Esophagus squamous epithelium (tissue), 5 donors: ENCODE measurements around the gene HIF1AN. TPM values are rescaled to one million over a fixed set of nuclear protein-coding genes. Genes with fewer than 3 reads are reported as not detected.

Experiments used
- DNase-seq: peaks from one replicate; lab custom pipeline; 2025; lab: John Stamatoyannopoulos, UW
- H3K27ac ChIP-seq, 4 donors: fragments of 200-600 bp; sonication (generic); one replicate each; pipeline ENCODE4 v1.5.1; 2016 to 2019; ENCODE audit warnings: mild to moderate bottlenecking in 1 of 4
- H3K27me3 ChIP-seq, 4 donors: fragments of 200-600 bp; sonication (generic); 1 replicate in 3 of 4; 2 replicates in 1 of 4; pipeline versions ENCODE4 v1.5.1 to v1.6.0; 2017 to 2021; ENCODE audit warnings: antibody characterized with exemption in 1 of 4
- H3K36me3 ChIP-seq, 3 donors: fragments of 200-600 bp; sonication (generic); one replicate each; pipeline ENCODE4 v1.5.1; 2016 to 2019
- H3K4me1 ChIP-seq, 3 donors: fragments of 200-600 bp; sonication (generic); one replicate each; pipeline ENCODE4 v1.5.1; 2017 to 2019
- H3K4me3 ChIP-seq, 4 donors: fragments of 200-600 bp; sonication (generic); 1 replicate in 3 of 4; 2 replicates in 1 of 4; pipeline ENCODE4 v1.5.1; 2016 to 2019; ENCODE audit warnings: mild to moderate bottlenecking in 2 of 4, moderate library complexity in 1 of 4
- H3K9me3 ChIP-seq, 3 donors: fragments of 200-600 bp; sonication (generic); one replicate each; pipeline ENCODE4 v1.5.1; 2016 to 2019
- CTCF ChIP-seq, 6 experiments: fragments of 450-650 bp in 4 of 6; fragments of 200-600 bp in 2 of 6; sonication (generic) in 2 of 6; IDR thresholded peaks; one replicate each; pipeline ENCODE4 v1.5.1; 2016 to 2019; ENCODE audit warnings: antibody characterized with exemption in 6 of 6, mild to moderate bottlenecking in 4 of 6, moderate library complexity in 4 of 6
- POLR2A ChIP-seq, 4 donors: fragments of 450-650 bp; IDR thresholded peaks; one replicate each; pipeline ENCODE4 v1.6.1; 2017; ENCODE audit warnings: antibody characterized with exemption in 4 of 4, mild to moderate bottlenecking in 4 of 4, moderate library complexity in 3 of 4
- WGBS, 2 donors: methylation state at CpG; one replicate each; pipeline ENCODE4 v1.1.5; 2018; 5-methylcytosine and 5-hydroxymethylcytosine counted together
- intact Hi-C: fragments of 100-400 bp; cut with DNase I; formaldehyde crosslinking; loops from one replicate; pipeline ENCODE4 v1.15.0; 2022
- total RNA-seq, 4 donors: library from RNA; depleted of rRNA; stranded (reverse); fragments of >200 nt; gene quantifications; one replicate each; pipeline ENCODE4 v1.1.0, GENCODE V29; 2016
- donor health status: DM: yes; HTN: yes; CAD: no.

The HIF1AN gene
- total RNA-seq, 4 donors from 2014 or later, result 8.6 to 13.2 (median 11.6) TPM

DNA sequence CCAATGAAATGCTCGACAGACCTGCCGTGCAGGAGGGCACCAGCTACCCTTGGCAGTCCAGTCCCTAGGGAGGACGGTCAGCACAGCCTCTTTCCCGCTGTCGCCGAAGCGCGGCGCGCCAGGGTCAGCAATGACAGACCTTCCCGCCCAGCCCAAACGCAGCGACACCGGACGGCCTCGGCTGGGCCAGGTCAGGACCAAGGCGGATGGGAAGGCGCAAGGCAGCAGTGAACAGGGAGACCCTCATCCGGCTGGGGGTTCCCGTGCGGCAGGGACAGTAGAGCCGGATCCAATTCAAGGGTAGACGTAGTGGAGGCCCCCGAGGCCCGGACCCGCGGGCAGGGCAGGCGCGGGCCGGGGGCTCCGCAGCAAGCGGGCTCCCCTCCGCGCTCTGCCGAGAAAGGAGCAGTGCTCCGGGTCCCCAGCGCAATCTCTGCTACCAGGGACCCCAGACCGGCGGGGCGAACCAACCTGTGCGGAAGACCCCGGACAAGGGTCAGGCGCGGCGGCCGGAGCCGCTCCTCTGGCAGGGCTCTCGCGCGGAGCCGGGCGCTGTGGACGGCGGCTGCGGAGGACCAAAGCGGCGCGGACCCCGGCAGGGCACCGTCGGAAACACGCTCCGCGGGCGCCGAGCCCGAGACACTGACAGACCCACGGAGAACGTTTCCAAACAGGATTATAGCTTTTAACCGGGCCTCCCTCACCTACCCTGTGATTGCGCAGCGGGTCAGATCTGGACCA is 16.3 kb upstream of the HIF1AN start, which contains the start of gene SEC31B:
Gene SEC31B, minus strand, starts transcription at position 551 of the 741 bp plus-strand sequence. CDS start 2,909 bp downstream, outside the sequence.
- Histone ChIP-seq H3K4me1 (peaks cover 6 to 16% (median 10%) of the 10 kb centered on the region in 3 donors), H3K9me3 (no peaks in the 10 kb centered on the region), H3K27me3 (peaks cover 0 to 12% (median 0%) of the 10 kb centered on the region in 4 donors), H3K27ac (no peak within 1 kb of the TSS), H3K4me3 (peak within 1 kb of the TSS; percentile 14 to 64 (median 46)), H3K36me3 (peaks cover 0 to 39% (median 5%) of the 10 kb centered on the region in 3 donors)
- no peak for DNase-seq
- WGBS, 2 donors, result 26 to 32% methylated on average over 5 to 13 of the region's 72 CpGs
- TF ChIP-seq POLR2A (IDR thresholded peaks at IDR 0.05), result no peak
- no peak for TF ChIP-seq CTCF (IDR thresholded peaks at IDR 0.05)
- intact Hi-C loops, result loop anchor here (5.0 to 10.0 kb wide), 2 partner anchors 85 to 182 kb away; no protein-coding TSS in a partner anchor

DNA sequence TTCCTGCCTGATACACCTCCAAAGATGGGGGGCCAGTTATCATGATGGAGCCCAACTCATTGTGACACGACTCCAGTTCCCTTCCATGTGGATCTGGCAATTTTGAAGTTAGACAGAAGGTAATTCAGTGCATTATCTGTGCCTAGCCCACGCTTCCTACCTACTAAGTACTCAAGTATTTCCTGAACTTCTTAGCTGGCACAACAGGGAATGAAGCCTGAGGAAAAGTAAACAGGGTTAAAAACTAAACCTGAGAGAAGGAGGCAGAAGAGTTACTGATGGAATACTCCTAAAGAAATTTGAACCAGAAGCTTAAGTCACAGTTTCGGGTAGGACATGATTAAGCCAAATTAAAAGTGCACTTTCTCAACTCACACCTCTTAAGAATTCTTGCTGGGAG is 14.9 kb upstream of the HIF1AN start:
- Histone ChIP-seq H3K27ac (no peak overlapping the region), H3K4me3 (no peak overlapping the region), H3K4me1 (peaks cover 6 to 16% (median 10%) of the 10 kb centered on the region in 3 donors), H3K9me3 (no peaks in the 10 kb centered on the region), H3K27me3 (peaks cover 0 to 12% (median 0%) of the 10 kb centered on the region in 4 donors), H3K36me3 (peaks cover 0 to 39% (median 5%) of the 10 kb centered on the region in 3 donors)
- WGBS, 2 donors, result 76 to 79% methylated on average over 3 of the region's 3 CpGs
- TF ChIP-seq POLR2A (IDR thresholded peaks at IDR 0.05) (no peak), CTCF (IDR thresholded peaks at IDR 0.05) (no peak)
- intact Hi-C loops, result no loop called here
- DNase-seq, result no peak

DNA sequence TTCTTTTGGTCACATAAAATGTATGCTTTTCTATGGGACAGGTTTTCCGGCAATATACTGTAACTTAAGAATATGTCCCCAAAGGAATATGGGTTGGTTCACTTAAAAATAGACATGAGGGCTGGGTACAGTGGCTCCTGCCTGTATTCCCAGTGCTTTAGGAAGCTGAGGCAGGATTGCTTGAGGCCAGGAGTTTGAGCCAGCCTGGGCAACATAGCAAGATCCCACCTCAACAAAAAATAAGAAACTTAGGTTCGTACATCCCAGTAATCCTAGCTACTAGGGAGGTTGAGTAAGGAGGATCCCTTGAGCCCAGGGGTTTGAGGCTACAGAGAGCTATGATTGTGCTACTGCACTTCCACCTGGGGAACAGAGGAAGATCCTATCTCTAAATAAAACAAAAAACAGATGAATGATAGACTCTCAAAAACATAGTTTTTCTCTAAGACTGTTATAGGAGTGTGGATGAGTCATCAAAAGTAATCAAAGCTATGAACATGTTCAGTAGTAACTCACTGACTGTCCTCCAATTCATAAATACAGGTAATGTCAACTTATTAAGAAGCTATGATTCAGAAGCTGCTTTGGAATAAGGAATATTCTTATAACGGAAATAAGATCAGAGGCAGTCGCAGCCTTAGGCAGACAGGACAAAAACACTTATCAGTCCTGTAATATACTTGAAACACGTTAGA is 13.5 kb upstream of the HIF1AN start:
- H3K27ac ChIP-seq, result no peak overlapping the region
- no peak overlapping the region for H3K4me3 ChIP-seq
- intact Hi-C loops, result no loop called here
- H3K4me1 ChIP-seq, result peaks cover 6 to 20% (median 10%) of the 10 kb centered on the region in 3 donors
- peaks cover 7 to 48% (median 13%) of the 10 kb centered on the region in 3 donors for H3K36me3 ChIP-seq
- no peak for DNase-seq
- peaks cover 0 to 12% (median 0%) of the 10 kb centered on the region in 4 donors for H3K27me3 ChIP-seq
- H3K9me3 ChIP-seq, result no peaks in the 10 kb centered on the region
- 68 to 69% methylated on average over 5 of the region's 5 CpGs for WGBS, 2 donors
- TF ChIP-seq CTCF (IDR thresholded peaks at IDR 0.05) (no peak), POLR2A (IDR thresholded peaks at IDR 0.05) (no peak)

DNA sequence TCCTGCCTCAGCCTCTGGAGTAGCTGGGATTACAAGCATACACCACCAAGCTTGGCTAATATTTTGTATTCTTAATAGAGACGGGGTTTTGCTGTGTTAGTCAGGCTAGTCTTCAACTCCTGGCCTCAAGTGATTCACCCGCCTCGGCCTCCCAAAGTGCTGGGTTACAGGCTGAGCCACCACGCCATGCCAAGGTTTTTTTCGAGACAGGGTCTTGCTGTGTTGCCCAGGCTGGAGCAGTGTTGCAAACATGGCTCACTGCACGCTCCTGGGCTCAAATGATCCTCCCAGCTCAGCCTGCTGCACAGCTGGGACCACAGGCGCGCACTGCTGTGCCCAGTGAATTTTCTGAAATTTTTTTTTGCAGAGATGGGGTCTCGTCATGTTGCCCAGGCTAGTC is 12.8 kb upstream of the HIF1AN start:
- H3K4me3 ChIP-seq, result no peak overlapping the region
- peaks cover 10 to 27% (median 10%) of the 10 kb centered on the region in 3 donors for H3K4me1 ChIP-seq
- TF ChIP-seq POLR2A (IDR thresholded peaks at IDR 0.05), result no peak
- no peak for TF ChIP-seq CTCF (IDR thresholded peaks at IDR 0.05)
- DNase-seq, result no peak
- 90 to 92% methylated on average over 2 to 7 of the region's 9 CpGs for WGBS, 2 donors
- peaks cover 0 to 12% (median 0%) of the 10 kb centered on the region in 4 donors for H3K27me3 ChIP-seq
- no peaks in the 10 kb centered on the region for H3K9me3 ChIP-seq
- peaks cover 7 to 55% (median 13%) of the 10 kb centered on the region in 3 donors for H3K36me3 ChIP-seq
- intact Hi-C loops, result no loop called here
- no peak overlapping the region for H3K27ac ChIP-seq
